ENCODE results near the gene F12. TPM values are rescaled to one million over a fixed set of nuclear protein-coding genes. Genes with fewer than 3 reads are reported as not detected.

F12 gene
- total RNA-seq, 2 donors from 2014 or later: 0.95 to 2.9 TPM

DNA sequence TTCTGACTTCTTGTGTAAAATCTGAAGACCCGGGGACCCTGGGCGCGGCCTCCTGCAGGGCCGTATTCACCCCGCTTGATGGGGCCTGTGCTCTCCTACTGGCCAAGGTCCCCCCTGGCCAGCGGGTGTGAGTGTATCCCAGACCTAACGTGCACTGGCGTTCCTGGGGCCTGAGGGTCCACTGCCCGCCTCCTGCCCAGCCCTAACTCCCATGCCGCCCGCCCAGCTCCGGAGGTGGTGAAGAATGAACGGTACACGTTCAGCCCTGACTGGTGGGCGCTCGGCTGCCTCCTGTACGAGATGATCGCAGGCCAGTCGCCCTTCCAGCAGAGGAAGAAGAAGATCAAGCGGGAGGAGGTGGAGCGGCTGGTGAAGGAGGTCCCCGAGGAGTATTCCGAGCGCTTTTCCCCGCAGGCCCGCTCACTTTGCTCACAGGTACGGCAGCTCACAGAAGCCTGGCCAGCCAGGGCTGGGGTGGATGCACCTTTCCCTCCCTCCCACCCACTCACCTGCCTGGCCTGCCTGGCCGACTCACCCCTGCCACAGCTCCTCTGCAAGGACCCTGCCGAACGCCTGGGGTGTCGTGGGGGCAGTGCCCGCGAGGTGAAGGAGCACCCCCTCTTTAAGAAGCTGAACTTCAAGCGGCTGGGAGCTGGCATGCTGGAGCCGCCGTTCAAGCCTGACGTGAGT is 26.6 kb upstream of the F12 start:
- WGBS, 2 experiments (ENCODE audit: insufficient coverage in 1 of 2, insufficient read length in 1 of 2): 91 to 92% methylated on average over 18 to 37 of the region's 37 CpGs
- H3K9ac ChIP-seq (ENCODE audit: extremely low read depth, low read length, poor library complexity, severe bottlenecking): no peak overlapping the region
- peaks cover 47% of the 10 kb centered on the region for H3K36me3 Mint-ChIP-seq (ENCODE audit: low read depth)
- TF ChIP-seq CTCF (conservative IDR thresholded peaks at IDR 0.05): no peak
- no peaks in the 10 kb centered on the region for H3K9me3 Mint-ChIP-seq
- no peaks in the 10 kb centered on the region for H3K9me3 ChIP-seq (ENCODE audit: control insufficient read depth, low read length)
- peaks cover 43% of the 10 kb centered on the region for H3K36me3 ChIP-seq (ENCODE audit: control insufficient read depth, insufficient read depth, low read length)
- no peak overlapping the region for H3K4me3 Mint-ChIP-seq
- H3K4me3 ChIP-seq (ENCODE audit: low read length): no peak overlapping the region
- no peak for DNase-seq
- H3K27ac ChIP-seq (ENCODE audit: low read depth, low read length): no peak overlapping the region
- H3K27me3 ChIP-seq (ENCODE audit: control insufficient read depth, insufficient read depth, low read length, poor library complexity, severe bottlenecking): no peaks in the 10 kb centered on the region
- H3K27me3 Mint-ChIP-seq (ENCODE audit: insufficient read depth): no peaks in the 10 kb centered on the region
- H3K4me1 Mint-ChIP-seq: no peaks in the 10 kb centered on the region
- no peaks in the 10 kb centered on the region for H3K4me1 ChIP-seq (ENCODE audit: control insufficient read depth, insufficient read depth, low read length)
- no peak overlapping the region for H3K27ac Mint-ChIP-seq

GRCh38 chr5:177434942-177435738 is 25.8 kb upstream of the F12 start:
- Histone ChIP-seq H3K4me1 (ENCODE audit: control insufficient read depth, insufficient read depth, low read length) (no peaks in the 10 kb centered on the region), H3K4me3 (ENCODE audit: low read length) (no peak overlapping the region), H3K9me3 (ENCODE audit: control insufficient read depth, low read length) (no peaks in the 10 kb centered on the region), H3K27me3 (ENCODE audit: control insufficient read depth, insufficient read depth, low read length, poor library complexity, severe bottlenecking) (no peaks in the 10 kb centered on the region), H3K9ac (ENCODE audit: extremely low read depth, low read length, poor library complexity, severe bottlenecking) (no peak overlapping the region), H3K36me3 (ENCODE audit: control insufficient read depth, insufficient read depth, low read length) (peaks cover 43% of the 10 kb centered on the region), H3K27ac (ENCODE audit: low read depth, low read length) (no peak overlapping the region)
- Mint-ChIP-seq H3K27me3 (ENCODE audit: insufficient read depth) (no peaks in the 10 kb centered on the region), H3K27ac (no peak overlapping the region), H3K36me3 (ENCODE audit: low read depth) (peaks cover 53% of the 10 kb centered on the region), H3K4me3 (no peak overlapping the region), H3K9me3 (no peaks in the 10 kb centered on the region), H3K4me1 (no peaks in the 10 kb centered on the region)
- no peak for DNase-seq
- WGBS, 2 experiments (ENCODE audit: insufficient coverage in 1 of 2, insufficient read length in 1 of 2): 91 to 95% methylated on average over 8 to 20 of the region's 20 CpGs
- no peak for TF ChIP-seq CTCF (conservative IDR thresholded peaks at IDR 0.05)

- DNase-seq: no peak
- no peak overlapping the region for H3K27ac Mint-ChIP-seq
- Histone ChIP-seq H3K4me3 (ENCODE audit: low read length) (no peak overlapping the region), H3K9me3 (ENCODE audit: control insufficient read depth, low read length) (no peaks in the 10 kb centered on the region), H3K27ac (ENCODE audit: low read depth, low read length) (no peak overlapping the region), H3K4me1 (ENCODE audit: control insufficient read depth, insufficient read depth, low read length) (no peaks in the 10 kb centered on the region), H3K27me3 (ENCODE audit: control insufficient read depth, insufficient read depth, low read length, poor library complexity, severe bottlenecking) (no peaks in the 10 kb centered on the region), H3K9ac (ENCODE audit: extremely low read depth, low read length, poor library complexity, severe bottlenecking) (no peak overlapping the region), H3K36me3 (ENCODE audit: control insufficient read depth, insufficient read depth, low read length) (peaks cover 41% of the 10 kb centered on the region)
- TF ChIP-seq CTCF (conservative IDR thresholded peaks at IDR 0.05): no peak
- no peak overlapping the region for H3K4me3 Mint-ChIP-seq
- 91% methylated on average over 6 to 8 of the region's 8 CpGs for WGBS, 2 experiments (ENCODE audit: insufficient coverage in 1 of 2, insufficient read length in 1 of 2)
- H3K4me1 Mint-ChIP-seq: no peaks in the 10 kb centered on the region
- H3K9me3 Mint-ChIP-seq: no peaks in the 10 kb centered on the region
- H3K36me3 Mint-ChIP-seq (ENCODE audit: low read depth): peaks cover 49% of the 10 kb centered on the region
- H3K27me3 Mint-ChIP-seq (ENCODE audit: insufficient read depth): no peaks in the 10 kb centered on the region
Measured at GRCh38 chr5:177434437-177434836, 25.1 kb upstream of the F12 start.
